ENCODE measurements around the gene ZNF791.
A peak's percentile ranks its signal among the peaks of the same experiment; 100 is the strongest.

The ZNF791 gene

DNA sequence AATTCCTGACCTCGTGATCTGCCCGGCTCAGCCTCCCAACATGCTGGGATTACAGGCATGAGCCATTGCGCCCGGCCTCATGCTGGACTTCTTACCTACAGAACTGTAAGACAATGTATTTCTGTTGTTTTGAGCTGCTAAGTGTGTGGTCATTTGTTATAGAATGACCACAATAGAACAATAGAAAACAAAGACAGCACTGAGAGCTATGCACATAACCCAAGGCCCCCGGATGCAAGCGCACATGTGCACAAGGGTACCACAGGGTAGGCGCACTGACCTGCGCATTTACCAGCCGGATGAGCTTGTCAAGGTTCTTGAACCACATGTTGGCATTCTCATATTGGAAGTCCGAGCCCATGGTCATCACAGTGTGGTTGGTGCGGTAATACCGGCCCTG, 50.3 kb downstream of the ZNF791 start:
- DNase-seq (ENCODE audit: low spot score), result no peak
- TF ChIP-seq, protein P1, sequence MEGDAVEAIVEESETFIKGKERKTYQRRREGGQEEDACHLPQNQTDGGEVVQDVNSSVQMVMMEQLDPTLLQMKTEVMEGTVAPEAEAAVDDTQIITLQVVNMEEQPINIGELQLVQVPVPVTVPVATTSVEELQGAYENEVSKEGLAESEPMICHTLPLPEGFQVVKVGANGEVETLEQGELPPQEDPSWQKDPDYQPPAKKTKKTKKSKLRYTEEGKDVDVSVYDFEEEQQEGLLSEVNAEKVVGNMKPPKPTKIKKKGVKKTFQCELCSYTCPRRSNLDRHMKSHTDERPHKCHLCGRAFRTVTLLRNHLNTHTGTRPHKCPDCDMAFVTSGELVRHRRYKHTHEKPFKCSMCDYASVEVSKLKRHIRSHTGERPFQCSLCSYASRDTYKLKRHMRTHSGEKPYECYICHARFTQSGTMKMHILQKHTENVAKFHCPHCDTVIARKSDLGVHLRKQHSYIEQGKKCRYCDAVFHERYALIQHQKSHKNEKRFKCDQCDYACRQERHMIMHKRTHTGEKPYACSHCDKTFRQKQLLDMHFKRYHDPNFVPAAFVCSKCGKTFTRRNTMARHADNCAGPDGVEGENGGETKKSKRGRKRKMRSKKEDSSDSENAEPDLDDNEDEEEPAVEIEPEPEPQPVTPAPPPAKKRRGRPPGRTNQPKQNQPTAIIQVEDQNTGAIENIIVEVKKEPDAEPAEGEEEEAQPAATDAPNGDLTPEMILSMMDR (IDR thresholded peaks at IDR 0.05; ENCODE audit: extremely low read depth, missing control alignments), result no peak

DNA sequence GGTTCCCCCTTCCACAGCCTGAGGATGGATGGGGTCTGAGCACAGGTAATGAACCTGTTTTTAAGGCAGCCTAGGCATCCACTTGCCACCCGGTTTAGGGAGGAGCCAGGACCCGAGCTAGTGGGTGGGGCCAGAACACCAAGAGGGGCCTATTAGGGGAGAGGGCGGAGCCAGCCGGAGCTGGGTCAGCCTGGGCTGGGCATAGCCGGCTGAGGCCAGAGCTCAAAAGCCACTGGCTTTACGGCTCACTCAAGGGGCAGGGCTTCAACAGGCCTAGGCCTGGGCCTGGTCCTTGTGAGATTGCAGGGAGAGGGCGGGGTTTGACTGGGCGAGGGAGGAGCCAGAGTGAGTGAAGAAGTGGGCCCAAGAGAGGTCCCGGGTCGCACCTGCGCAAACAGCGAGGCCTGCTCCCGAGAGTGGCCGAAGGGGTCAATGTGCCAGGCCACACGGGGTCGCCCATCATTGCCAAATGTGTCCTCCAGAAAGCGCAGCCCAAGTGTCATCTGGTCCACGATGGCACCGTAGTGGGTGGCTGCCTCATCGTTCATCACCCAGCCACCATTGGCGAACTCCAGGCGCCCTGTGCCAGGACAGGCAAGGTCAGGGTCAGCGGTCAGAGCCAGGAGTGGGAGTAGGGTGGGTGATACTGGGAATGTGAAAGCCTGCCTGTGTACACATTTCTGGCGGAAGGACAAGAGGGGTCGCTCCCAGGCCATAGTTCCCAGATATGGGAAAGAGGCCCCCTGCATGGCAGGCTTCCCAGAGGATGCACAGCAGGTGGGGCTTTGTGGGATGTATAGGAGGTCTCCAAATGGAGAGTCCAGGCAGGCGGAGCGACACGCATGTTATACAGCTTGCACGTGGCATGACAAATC, 53.9 kb downstream of the ZNF791 start:
- DNase-seq (ENCODE audit: low spot score), result no peak
- TF ChIP-seq, protein P1 (IDR thresholded peaks at IDR 0.05; ENCODE audit: extremely low read depth, missing control alignments), result no peak

DNA sequence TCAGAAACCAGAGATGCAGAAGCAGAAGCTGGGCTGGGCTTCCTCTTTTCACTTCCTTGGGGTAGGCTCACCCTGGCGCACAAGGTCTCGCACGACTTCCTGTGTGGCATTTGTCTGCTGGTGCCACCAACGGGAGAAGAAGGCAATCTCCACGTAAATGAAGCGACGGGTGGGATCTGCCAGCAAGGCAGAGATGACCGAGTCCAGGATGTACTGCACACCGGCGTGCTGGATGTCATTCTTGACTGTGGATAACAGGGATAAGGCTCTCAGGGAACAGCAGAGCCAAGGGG, 54.5 kb downstream of the ZNF791 start:
- TF ChIP-seq, protein P1 (IDR thresholded peaks at IDR 0.05; ENCODE audit: extremely low read depth, missing control alignments), result no peak
- peak; percentile 84 for DNase-seq (ENCODE audit: low spot score)

GRCh38 chr19:12665671-12666264, 55.0 kb downstream of the ZNF791 start:
- TF ChIP-seq, protein P1 (IDR thresholded peaks at IDR 0.05; ENCODE audit: extremely low read depth, missing control alignments), result no peak
- no peak for DNase-seq (ENCODE audit: low spot score)

DNA sequence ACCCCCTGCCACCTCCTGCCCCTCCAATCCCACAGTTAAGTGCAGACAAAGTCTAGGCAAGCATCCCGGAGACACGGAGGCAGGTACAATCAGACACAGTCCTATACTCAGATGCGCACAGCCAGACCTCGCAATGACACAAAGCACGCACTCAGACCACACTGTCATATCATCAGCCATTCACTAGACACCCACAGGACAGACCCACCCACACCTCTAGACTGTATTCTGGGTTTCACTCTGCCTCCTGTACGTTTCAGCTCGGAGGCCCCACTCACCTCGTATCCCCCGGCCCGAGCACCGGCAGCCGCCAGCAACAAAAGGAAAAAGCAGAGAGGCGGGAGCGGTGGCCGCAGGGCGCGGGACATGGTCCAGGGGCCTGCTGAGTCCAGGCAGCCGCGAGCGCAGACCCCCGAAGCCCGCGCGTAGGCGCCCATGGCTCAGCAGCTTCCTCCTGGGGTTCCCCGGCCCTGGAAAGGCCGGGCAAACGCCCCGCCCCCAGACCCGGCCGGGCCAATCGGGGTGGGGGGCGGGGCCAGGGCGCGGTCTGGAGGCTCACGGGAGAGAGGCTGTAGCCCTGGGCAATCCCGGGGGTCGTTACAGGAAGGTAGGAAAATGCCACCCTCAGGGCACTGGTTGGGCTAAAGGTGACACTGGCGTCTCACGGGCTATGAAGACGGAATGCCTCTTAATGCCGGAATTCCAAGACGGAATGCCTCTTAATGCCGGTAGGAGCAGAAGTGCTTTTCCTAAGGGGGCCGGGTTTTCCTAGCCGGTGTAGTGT, 55.7 kb downstream of the ZNF791 start, which contains the start of the genes MAN2B1 and WDR83:
Gene MAN2B1, minus strand, starts transcription at position 478 of the 784 bp plus-strand sequence. Its CDS starts 41 bp downstream, at position 437.
Gene WDR83, plus strand, starts transcription at position 543 of the 784 bp plus-strand sequence. CDS start 2,984 bp downstream, outside the sequence.
- TF ChIP-seq, protein P1 (IDR thresholded peaks at IDR 0.05; ENCODE audit: extremely low read depth, missing control alignments), result no peak
- peak; percentile 94 for DNase-seq (ENCODE audit: low spot score)

DNA sequence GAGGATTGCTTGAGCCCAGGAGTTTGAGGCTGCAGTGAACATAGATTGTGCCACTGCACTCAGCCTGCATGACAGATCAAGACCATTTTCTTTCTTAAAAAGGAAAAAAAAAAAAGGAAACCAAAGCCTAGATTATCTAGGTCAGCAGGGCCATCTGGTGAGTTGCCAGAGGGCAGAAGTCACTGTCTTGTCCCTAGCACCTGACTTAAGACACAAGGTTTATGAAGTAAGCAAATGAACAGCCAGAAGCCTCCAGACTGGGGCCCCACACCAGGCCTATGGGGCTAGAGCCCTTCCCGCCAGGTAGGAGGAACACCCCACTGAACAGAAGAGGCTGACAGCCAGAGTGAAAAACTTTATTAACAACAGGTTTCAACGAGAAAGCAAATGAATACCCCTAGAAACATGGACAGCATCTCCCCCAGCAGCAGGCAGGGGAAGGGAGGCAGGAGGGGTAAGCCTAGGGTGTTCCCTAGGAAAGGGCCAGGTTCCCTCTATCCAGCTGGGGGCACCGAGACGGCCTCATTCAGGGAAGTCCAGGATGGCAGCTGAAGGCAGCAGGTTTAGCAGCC, 57.1 kb downstream of the ZNF791 start:
- TF ChIP-seq, protein P1 (IDR thresholded peaks at IDR 0.05; ENCODE audit: extremely low read depth, missing control alignments), result no peak
- DNase-seq (ENCODE audit: low spot score), result no peak

Measured in GM20000 (cell line).